Measurements from ENCODE around the gene ZBTB26. TPM values are rescaled to one million over a fixed set of nuclear protein-coding genes. Genes with fewer than 3 reads are reported as not detected.

ZBTB26 gene, protein sequence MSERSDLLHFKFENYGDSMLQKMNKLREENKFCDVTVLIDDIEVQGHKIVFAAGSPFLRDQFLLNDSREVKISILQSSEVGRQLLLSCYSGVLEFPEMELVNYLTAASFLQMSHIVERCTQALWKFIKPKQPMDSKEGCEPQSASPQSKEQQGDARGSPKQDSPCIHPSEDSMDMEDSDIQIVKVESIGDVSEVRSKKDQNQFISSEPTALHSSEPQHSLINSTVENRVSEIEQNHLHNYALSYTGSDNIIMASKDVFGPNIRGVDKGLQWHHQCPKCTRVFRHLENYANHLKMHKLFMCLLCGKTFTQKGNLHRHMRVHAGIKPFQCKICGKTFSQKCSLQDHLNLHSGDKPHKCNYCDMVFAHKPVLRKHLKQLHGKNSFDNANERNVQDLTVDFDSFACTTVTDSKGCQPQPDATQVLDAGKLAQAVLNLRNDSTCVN
- 1.2 to 2.3 TPM (median 2.0 TPM) in 5 replicates for total RNA-seq (2022; extraction: Qiagen RNA extraction)

DNA sequence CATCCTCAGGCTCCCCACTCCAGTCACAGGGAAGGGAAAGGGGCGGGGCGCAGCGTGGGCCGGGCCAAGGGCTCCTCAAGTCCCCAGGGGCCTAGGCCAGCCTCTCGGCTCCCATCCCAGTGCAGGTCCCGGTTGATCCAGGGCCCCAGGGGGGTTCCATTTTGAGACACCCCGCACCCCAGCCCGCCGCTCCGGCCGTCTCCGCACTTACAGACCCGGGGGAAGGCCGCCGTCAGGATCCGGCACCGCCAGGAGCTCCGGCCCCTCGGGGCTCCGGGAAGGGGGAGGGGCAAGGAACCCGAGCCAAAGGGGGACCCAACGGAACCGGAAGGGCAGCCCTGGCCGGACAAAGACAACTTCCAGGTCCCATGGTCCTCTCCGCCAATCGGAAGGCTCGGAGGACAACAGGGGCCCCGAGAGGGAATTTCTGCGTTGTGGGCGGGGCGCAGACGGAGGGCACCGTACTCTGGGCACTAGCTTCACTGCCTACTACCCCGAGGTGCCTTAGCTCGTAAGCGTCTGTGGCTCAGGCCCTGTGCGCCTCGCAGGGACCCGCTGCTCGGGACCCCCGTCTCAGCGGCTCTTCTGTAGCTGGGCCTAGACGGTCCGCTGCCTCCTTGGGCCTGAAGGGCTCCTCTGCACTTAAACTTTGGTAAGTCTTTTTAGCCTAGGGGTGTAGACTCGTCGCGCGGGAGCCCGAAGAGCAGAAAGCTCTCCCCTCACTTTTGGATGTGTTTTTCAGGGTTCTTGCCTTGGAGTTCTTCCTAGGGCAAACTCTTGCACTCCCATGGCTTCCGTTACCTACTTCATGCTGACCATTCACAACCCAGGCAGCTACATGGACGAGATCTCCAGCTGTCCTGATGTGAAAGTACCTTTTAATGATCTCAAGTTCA, at the start of gene ZBTB26:
ZBTB26 (minus strand) TSS at position 287 of the 896 bp plus-strand sequence. CDS start 11,578 bp downstream, outside the sequence.

DNA sequence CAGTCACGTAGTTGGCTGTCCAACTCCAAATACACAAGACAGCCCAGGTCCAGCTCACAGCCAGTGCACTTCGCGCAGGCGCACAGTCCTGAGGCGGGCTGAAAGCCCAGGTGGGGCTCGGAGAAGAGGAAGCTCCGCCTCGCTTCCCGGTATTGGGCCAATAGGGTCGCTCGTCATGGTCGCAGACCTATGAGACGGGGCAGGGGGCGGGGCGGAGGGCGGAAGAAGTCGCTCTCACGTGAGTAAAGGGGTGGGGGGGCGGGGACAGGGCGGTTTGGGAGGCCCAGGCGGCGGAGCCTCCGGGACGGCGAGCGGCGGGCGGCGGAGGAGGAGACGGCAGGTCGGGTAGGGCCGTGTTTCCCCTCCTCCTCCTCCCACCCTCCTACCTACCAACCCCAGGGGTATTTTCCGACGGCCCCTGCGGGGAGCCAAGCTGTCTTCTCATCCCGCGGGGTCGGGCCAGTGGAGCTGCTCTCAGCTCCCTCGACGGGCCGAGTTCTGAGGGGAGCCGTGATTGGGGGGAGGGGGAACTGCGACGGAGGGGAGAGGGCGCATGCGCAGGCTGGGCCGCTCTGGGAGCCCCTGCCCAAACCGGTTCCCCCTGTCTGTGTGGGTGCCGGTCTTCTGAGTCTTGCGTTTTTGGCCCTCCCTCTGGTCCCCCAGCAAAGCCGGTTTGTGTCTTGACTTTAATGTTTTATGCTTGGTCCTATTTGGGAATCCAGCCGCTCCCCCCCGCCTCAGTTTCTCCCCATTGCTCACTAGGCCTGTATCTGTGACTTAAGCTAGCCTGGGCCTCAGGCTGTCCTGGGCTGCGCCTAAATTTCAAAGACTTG, 9.7 kb upstream of the ZBTB26 start, which contains the start of gene RABGAP1:
RABGAP1 (plus strand) TSS at position 272 of the 833 bp plus-strand sequence. CDS start 16,040 bp downstream, outside the sequence.

DNA sequence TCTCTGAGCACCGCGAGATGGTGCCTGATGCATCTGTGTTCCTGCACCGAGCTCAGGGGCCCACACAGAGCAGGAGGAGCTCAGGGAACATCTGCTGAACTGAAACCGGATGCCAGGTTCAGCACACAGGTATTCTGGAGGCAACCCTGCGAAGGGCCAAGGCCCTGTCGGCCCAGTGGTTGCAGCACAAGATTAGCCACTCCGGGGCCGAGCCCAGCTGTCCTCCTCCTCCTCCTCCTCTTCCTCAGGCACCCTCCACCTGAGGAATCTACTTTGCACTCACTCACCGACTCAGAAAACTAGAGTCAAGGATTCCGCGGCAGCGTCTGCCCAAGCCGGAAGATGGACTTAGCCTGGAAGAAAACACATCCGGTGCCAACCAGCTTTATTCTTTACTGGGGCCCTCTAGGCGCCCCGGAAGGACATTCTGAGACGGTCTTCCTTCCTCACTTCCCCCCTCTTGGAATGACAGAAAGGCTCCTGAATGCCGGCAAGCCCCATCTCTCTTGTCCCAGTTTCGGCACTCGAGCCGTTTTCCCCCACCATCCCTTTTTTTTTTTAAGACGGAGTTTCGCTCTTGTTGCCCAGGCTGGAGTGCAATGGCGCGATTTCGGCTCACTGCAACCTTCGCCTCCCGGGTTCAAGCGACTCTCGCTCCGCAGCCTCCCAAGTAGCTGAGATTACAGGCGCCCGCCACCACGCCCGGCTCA, 18.2 kb downstream of the ZBTB26 start, which contains the start of gene ZBTB6:
ZBTB6 (minus strand) TSS at position 360 of the 710 bp plus-strand sequence. CDS start 1,251 bp downstream, outside the sequence.

GRCh38 chr9:122904823-122905710, 26.2 kb downstream of the ZBTB26 start, which contains the start of gene RC3H2:
TSS of gene RC3H2 (minus strand) at chr9:122905359. CDS start at chr9:122897509, 7,850 bp downstream.

Other genes with a start within 250 kb of the ZBTB26 start
- not detected in 5 replicates for gene OR1L4, start 207.5 kb downstream of the ZBTB26 start, total RNA-seq (2022; extraction: Qiagen RNA extraction)
- not detected in 5 replicates for gene OR1L6, start 189.2 kb downstream of the ZBTB26 start, total RNA-seq (2022; extraction: Qiagen RNA extraction)
- gene OR5C1, start 142.6 kb downstream of the ZBTB26 start, total RNA-seq (2022; extraction: Qiagen RNA extraction): not detected in 5 replicates
- gene OR1K1, start 131.4 kb downstream of the ZBTB26 start, total RNA-seq (2022; extraction: Qiagen RNA extraction): not detected in 5 replicates
- 14.3 to 18.9 TPM (median 16.5 TPM) in 5 replicates for gene PDCL, start 102.9 kb downstream of the ZBTB26 start, total RNA-seq (2022; extraction: Qiagen RNA extraction)
- 15.6 to 22.7 TPM (median 21.2 TPM) in 5 replicates for gene RC3H2, start 26.2 kb downstream of the ZBTB26 start, total RNA-seq (2022; extraction: Qiagen RNA extraction)
- 4.7 to 6.2 TPM (median 5.3 TPM) in 5 replicates for gene ZBTB6, start 18.2 kb downstream of the ZBTB26 start, total RNA-seq (2022; extraction: Qiagen RNA extraction)
- 11.8 to 19.0 TPM (median 14.2 TPM) in 5 replicates for gene RABGAP1, start 9.5 kb upstream of the ZBTB26 start, total RNA-seq (2022; extraction: Qiagen RNA extraction)
- not detected in 5 replicates for gene GPR21, start 102.2 kb upstream of the ZBTB26 start, total RNA-seq (2022; extraction: Qiagen RNA extraction)